Measurements from ENCODE around the gene IL17RA. TPM values are rescaled to one million over a fixed set of nuclear protein-coding genes. Genes with fewer than 3 reads are reported as not detected.

Gene IL17RA
- polyA plus RNA-seq, 1 donor, result 6.7 TPM

GRCh38 chr22:17097062-17097461, 12.3 kb downstream of the IL17RA start:
- whole genome bisulfite sequencing (ENCODE audit: insufficient coverage, low lambda C conversion rate), result no CpG with 5 or more reads among the region's 6 CpGs
- Histone ChIP-seq H3K4me3 (ENCODE audit: low read length) (no peak overlapping the region), H3K36me3 (ENCODE audit: control insufficient read depth, insufficient read depth, low read length) (peaks cover 44% of the 10 kb centered on the region), H3K9me3 (ENCODE audit: control insufficient read depth, low read depth, low read length) (no peaks in the 10 kb centered on the region), H3K27ac (ENCODE audit: low read length) (no peak overlapping the region), H3K4me1 (ENCODE audit: control insufficient read depth, insufficient read depth, low read length) (no peaks in the 10 kb centered on the region), H3K27me3 (ENCODE audit: control insufficient read depth, insufficient read depth, low read length) (no peaks in the 10 kb centered on the region)
- DNase-seq, result no peak

DNA sequence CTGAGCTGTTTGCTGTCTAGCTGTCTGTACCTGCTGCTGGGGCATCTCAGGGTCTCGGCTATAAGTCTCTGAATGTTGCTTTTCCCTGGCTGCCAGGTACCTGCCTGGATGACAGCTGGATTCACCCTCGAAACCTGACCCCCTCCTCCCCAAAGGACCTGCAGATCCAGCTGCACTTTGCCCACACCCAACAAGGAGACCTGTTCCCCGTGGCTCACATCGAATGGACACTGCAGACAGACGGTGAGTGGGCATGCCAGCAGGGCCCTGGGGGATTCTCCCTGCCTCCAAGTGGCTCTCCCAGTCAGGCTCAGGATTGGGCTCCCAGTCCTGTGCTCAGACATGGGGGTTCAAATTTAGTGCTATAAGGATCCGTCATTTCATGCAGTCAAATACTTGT, 12.9 kb downstream of the IL17RA start:
- H3K4me1 ChIP-seq (ENCODE audit: control insufficient read depth, insufficient read depth, low read length), result no peaks in the 10 kb centered on the region
- no peak overlapping the region for H3K4me3 ChIP-seq (ENCODE audit: low read length)
- WGBS (ENCODE audit: insufficient coverage, low lambda C conversion rate), result 86% methylated on average over 1 of the region's 6 CpGs
- no peak for DNase-seq
- no peaks in the 10 kb centered on the region for H3K27me3 ChIP-seq (ENCODE audit: control insufficient read depth, insufficient read depth, low read length)
- H3K36me3 ChIP-seq (ENCODE audit: control insufficient read depth, insufficient read depth, low read length), result peaks cover 49% of the 10 kb centered on the region
- H3K27ac ChIP-seq (ENCODE audit: low read length), result no peak overlapping the region
- no peaks in the 10 kb centered on the region for H3K9me3 ChIP-seq (ENCODE audit: control insufficient read depth, low read depth, low read length)

- Histone ChIP-seq H3K36me3 (ENCODE audit: control insufficient read depth, insufficient read depth, low read length) (peaks cover 54% of the 10 kb centered on the region), H3K27me3 (ENCODE audit: control insufficient read depth, insufficient read depth, low read length) (no peaks in the 10 kb centered on the region), H3K4me1 (ENCODE audit: control insufficient read depth, insufficient read depth, low read length) (no peaks in the 10 kb centered on the region), H3K4me3 (ENCODE audit: low read length) (no peak overlapping the region), H3K27ac (ENCODE audit: low read length) (no peak overlapping the region), H3K9me3 (ENCODE audit: control insufficient read depth, low read depth, low read length) (no peaks in the 10 kb centered on the region)
- no CpG with 5 or more reads among the region's 7 CpGs for WGBS (ENCODE audit: insufficient coverage, low lambda C conversion rate)
- no peak for DNase-seq
Observed at GRCh38 chr22:17098379-17098819, 13.6 kb downstream of the IL17RA start.

- no peak for DNase-seq
- Histone ChIP-seq H3K9me3 (ENCODE audit: control insufficient read depth, low read depth, low read length) (no peaks in the 10 kb centered on the region), H3K27ac (ENCODE audit: low read length) (no peak overlapping the region), H3K4me3 (ENCODE audit: low read length) (no peak overlapping the region), H3K27me3 (ENCODE audit: control insufficient read depth, insufficient read depth, low read length) (no peaks in the 10 kb centered on the region), H3K36me3 (ENCODE audit: control insufficient read depth, insufficient read depth, low read length) (peaks cover 63% of the 10 kb centered on the region), H3K4me1 (ENCODE audit: control insufficient read depth, insufficient read depth, low read length) (no peaks in the 10 kb centered on the region)
- WGBS (ENCODE audit: insufficient coverage, low lambda C conversion rate), result 100% methylated on average over 1 of the region's 6 CpGs
Observed at GRCh38 chr22:17100621-17101020, 15.8 kb downstream of the IL17RA start.

GRCh38 chr22:17101475-17102296, 16.9 kb downstream of the IL17RA start:
- H3K27me3 ChIP-seq (ENCODE audit: control insufficient read depth, insufficient read depth, low read length), result no peaks in the 10 kb centered on the region
- H3K9me3 ChIP-seq (ENCODE audit: control insufficient read depth, low read depth, low read length), result no peaks in the 10 kb centered on the region
- no peak for DNase-seq
- no CpG with 5 or more reads among the region's 14 CpGs for WGBS (ENCODE audit: insufficient coverage, low lambda C conversion rate)
- no peak overlapping the region for H3K27ac ChIP-seq (ENCODE audit: low read length)
- H3K36me3 ChIP-seq (ENCODE audit: control insufficient read depth, insufficient read depth, low read length), result peaks cover 68% of the 10 kb centered on the region
- no peak overlapping the region for H3K4me3 ChIP-seq (ENCODE audit: low read length)
- H3K4me1 ChIP-seq (ENCODE audit: control insufficient read depth, insufficient read depth, low read length), result no peaks in the 10 kb centered on the region

- WGBS (ENCODE audit: insufficient coverage, low lambda C conversion rate), result 83% methylated on average over 1 of the region's 7 CpGs
- DNase-seq, result no peak
- H3K36me3 ChIP-seq (ENCODE audit: control insufficient read depth, insufficient read depth, low read length), result peaks cover 72% of the 10 kb centered on the region
- no peak overlapping the region for H3K27ac ChIP-seq (ENCODE audit: low read length)
- H3K9me3 ChIP-seq (ENCODE audit: control insufficient read depth, low read depth, low read length), result no peaks in the 10 kb centered on the region
- no peaks in the 10 kb centered on the region for H3K27me3 ChIP-seq (ENCODE audit: control insufficient read depth, insufficient read depth, low read length)
- H3K4me3 ChIP-seq (ENCODE audit: low read length), result no peak overlapping the region
- H3K4me1 ChIP-seq (ENCODE audit: control insufficient read depth, insufficient read depth, low read length), result no peaks in the 10 kb centered on the region
Observed at GRCh38 chr22:17102297-17102667, 17.5 kb downstream of the IL17RA start.

- peaks cover 64% of the 10 kb centered on the region for H3K36me3 ChIP-seq (ENCODE audit: control insufficient read depth, insufficient read depth, low read length)
- no peaks in the 10 kb centered on the region for H3K27me3 ChIP-seq (ENCODE audit: control insufficient read depth, insufficient read depth, low read length)
- WGBS (ENCODE audit: insufficient coverage, low lambda C conversion rate), result 100% methylated on average over 2 of the region's 9 CpGs
- H3K9me3 ChIP-seq (ENCODE audit: control insufficient read depth, low read depth, low read length), result no peaks in the 10 kb centered on the region
- H3K4me1 ChIP-seq (ENCODE audit: control insufficient read depth, insufficient read depth, low read length), result no peaks in the 10 kb centered on the region
- DNase-seq, result no peak
- H3K27ac ChIP-seq (ENCODE audit: low read length), result no peak overlapping the region
- no peak overlapping the region for H3K4me3 ChIP-seq (ENCODE audit: low read length)
Observed at GRCh38 chr22:17103351-17103750, 18.6 kb downstream of the IL17RA start.

- Histone ChIP-seq H3K27ac (ENCODE audit: low read length) (no peak overlapping the region), H3K36me3 (ENCODE audit: control insufficient read depth, insufficient read depth, low read length) (peaks cover 60% of the 10 kb centered on the region), H3K4me3 (ENCODE audit: low read length) (no peak overlapping the region), H3K27me3 (ENCODE audit: control insufficient read depth, insufficient read depth, low read length) (no peaks in the 10 kb centered on the region), H3K4me1 (ENCODE audit: control insufficient read depth, insufficient read depth, low read length) (no peaks in the 10 kb centered on the region), H3K9me3 (ENCODE audit: control insufficient read depth, low read depth, low read length) (no peaks in the 10 kb centered on the region)
- WGBS (ENCODE audit: insufficient coverage, low lambda C conversion rate), result no CpG with 5 or more reads among the region's 14 CpGs
- DNase-seq, result no peak
Observed at GRCh38 chr22:17104336-17104935, 19.6 kb downstream of the IL17RA start.

GRCh38 chr22:17105143-17106129, 20.6 kb downstream of the IL17RA start:
- no peak for DNase-seq
- H3K36me3 ChIP-seq (ENCODE audit: control insufficient read depth, insufficient read depth, low read length), result peaks cover 57% of the 10 kb centered on the region
- no peak overlapping the region for H3K27ac ChIP-seq (ENCODE audit: low read length)
- no peaks in the 10 kb centered on the region for H3K4me1 ChIP-seq (ENCODE audit: control insufficient read depth, insufficient read depth, low read length)
- no peaks in the 10 kb centered on the region for H3K9me3 ChIP-seq (ENCODE audit: control insufficient read depth, low read depth, low read length)
- WGBS (ENCODE audit: insufficient coverage, low lambda C conversion rate), result no CpG with 5 or more reads among the region's 22 CpGs
- no peak overlapping the region for H3K4me3 ChIP-seq (ENCODE audit: low read length)
- H3K27me3 ChIP-seq (ENCODE audit: control insufficient read depth, insufficient read depth, low read length), result no peaks in the 10 kb centered on the region

DNA sequence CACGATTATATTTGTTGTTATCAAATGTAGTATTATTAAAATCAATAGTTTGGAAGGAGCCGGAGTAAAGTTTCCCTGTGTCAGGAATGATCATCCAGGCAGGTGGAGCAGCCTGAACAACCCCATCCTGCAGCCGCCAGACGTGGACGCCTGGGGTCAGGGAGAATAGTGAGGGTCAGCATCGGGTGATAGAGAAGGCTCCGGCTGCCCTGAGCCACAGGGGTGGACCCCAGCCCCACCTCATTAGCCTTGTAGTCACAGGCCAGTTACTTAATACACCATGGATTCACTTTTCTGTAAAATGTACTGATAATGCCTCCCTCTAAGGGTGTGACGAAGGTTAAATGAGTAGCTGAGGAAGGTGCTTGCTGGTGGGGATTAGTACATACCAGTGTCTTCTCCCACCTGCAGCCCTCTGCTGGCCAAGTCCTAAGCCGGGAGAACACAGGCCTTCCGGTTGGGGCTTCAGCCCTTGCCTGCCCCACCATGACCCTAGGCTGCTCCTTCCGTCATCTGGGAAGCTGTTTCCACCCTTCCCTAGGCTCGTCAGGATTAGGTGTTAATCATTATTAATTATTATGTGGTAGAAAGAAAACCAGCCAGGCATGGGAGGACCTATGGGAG, 21.5 kb downstream of the IL17RA start:
- Histone ChIP-seq H3K4me3 (ENCODE audit: low read length) (no peak overlapping the region), H3K27me3 (ENCODE audit: control insufficient read depth, insufficient read depth, low read length) (no peaks in the 10 kb centered on the region), H3K4me1 (ENCODE audit: control insufficient read depth, insufficient read depth, low read length) (no peaks in the 10 kb centered on the region), H3K27ac (ENCODE audit: low read length) (no peak overlapping the region), H3K36me3 (ENCODE audit: control insufficient read depth, insufficient read depth, low read length) (peaks cover 50% of the 10 kb centered on the region), H3K9me3 (ENCODE audit: control insufficient read depth, low read depth, low read length) (no peaks in the 10 kb centered on the region)
- DNase-seq, result no peak
- 92% methylated on average over 2 of the region's 12 CpGs for WGBS (ENCODE audit: insufficient coverage, low lambda C conversion rate)
